DOHH2 (cell line): Measurements from ENCODE around the gene PTPRN2.

Experiments used
- H3F3A ChIP-seq: fragments of 200-600 bp; sonication (generic), shearing (Covaris generic); 2 replicates; pipeline ENCODE4 v1.6.0; 2016; ENCODE audit warnings: antibody characterized with exemption, mild to moderate bottlenecking; ENCODE audit not compliant: control insufficient read depth, insufficient read depth
- H3K27ac ChIP-seq: fragments of 200-600 bp; sonication (generic); 2 replicates; pipeline ENCODE4 v1.5.1; 2014; ENCODE audit warnings: low read depth, mild to moderate bottlenecking, low read length, moderate library complexity
- H3K27me3 ChIP-seq: fragments of 200-600 bp; sonication (generic); 2 replicates; pipeline ENCODE4 v1.6.1; 2014; ENCODE audit warnings: mild to moderate bottlenecking, low read length, mixed read lengths; ENCODE audit not compliant: control insufficient read depth
- H3K36me3 ChIP-seq: fragments of 200-600 bp; sonication (generic); 2 replicates; pipeline ENCODE4 v1.6.1; 2014; ENCODE audit warnings: mild to moderate bottlenecking, low read length, moderate library complexity, mixed read lengths; ENCODE audit not compliant: control insufficient read depth
- H3K4me1 ChIP-seq: fragments of 200-600 bp; sonication (generic); 2 replicates; pipeline ENCODE4 v1.6.1; 2014; ENCODE audit warnings: mild to moderate bottlenecking, low read length, mixed read lengths; ENCODE audit not compliant: control insufficient read depth
- H3K4me2 ChIP-seq: fragments of 200-600 bp; sonication (generic); 2 replicates; pipeline ENCODE4 v1.6.0; 2014; ENCODE audit warnings: mild to moderate bottlenecking, low read length, moderate library complexity
- H3K4me3 ChIP-seq: fragments of 200-600 bp; sonication (generic); 2 replicates; pipeline ENCODE4 v1.5.1; 2014; ENCODE audit warnings: mild to moderate bottlenecking, low read length, mixed read lengths
- H3K79me2 ChIP-seq: fragments of 200-600 bp; sonication (generic); 2 replicates; pipeline ENCODE4 v1.6.1; 2014; ENCODE audit warnings: mild to moderate bottlenecking, low read length, mixed read lengths; ENCODE audit not compliant: control insufficient read depth
- H3K9me2 ChIP-seq: fragments of 200-600 bp; sonication (generic); replicated peaks from 2 replicates; pipeline ENCODE4 v1.6.1; 2014; ENCODE audit warnings: mild to moderate bottlenecking, low read length, mixed read lengths; ENCODE audit not compliant: control insufficient read depth
- H3K9me3 ChIP-seq: fragments of 200-600 bp; sonication (generic); 2 replicates; pipeline ENCODE4 v1.6.1; 2014; ENCODE audit warnings: antibody characterized with exemption, low read length, mixed read lengths; ENCODE audit not compliant: control insufficient read depth, insufficient read depth
- H4K20me1 ChIP-seq: fragments of 200-600 bp; sonication (generic); 2 replicates; pipeline ENCODE4 v1.6.0; 2014; ENCODE audit warnings: low read depth, mild to moderate bottlenecking, antibody characterized with exemption, low read length, moderate library complexity; ENCODE audit not compliant: control insufficient read depth, insufficient read depth
- EZH2phosphoT487 ChIP-seq: fragments of 200-600 bp; sonication (generic); IDR thresholded peaks from 2 replicates; pipeline ENCODE4 v1.6.1; 2017; ENCODE audit warnings: borderline replicate concordance, mild to moderate bottlenecking, antibody characterized with exemption, low read length, moderate library complexity, mixed read lengths
- TF ChIP-seq, protein P1 (sequence below): fragments of 200-600 bp; sonication (generic); IDR thresholded peaks from one replicate; pipeline ENCODE4 v1.5.1; 2014; ENCODE audit warnings: antibody characterized with exemption, mild to moderate bottlenecking, low read depth, low read length; ENCODE audit not compliant: poor library complexity, severe bottlenecking

The PTPRN2 gene

GRCh38 chr7:158216198-158216597 is 371.4 kb downstream of the PTPRN2 start:
- H4K20me1 ChIP-seq = no peaks in the 10 kb centered on the region
- H3K36me3 ChIP-seq = no peaks in the 10 kb centered on the region
- H3F3A ChIP-seq = no peaks in the 10 kb centered on the region
- no peak overlapping the region for H3K27ac ChIP-seq
- no peaks in the 10 kb centered on the region for H3K4me1 ChIP-seq
- no peaks in the 10 kb centered on the region for H3K79me2 ChIP-seq
- no peak overlapping the region for H3K4me3 ChIP-seq
- no peak for TF ChIP-seq EZH2phosphoT487
- TF ChIP-seq, protein P1, sequence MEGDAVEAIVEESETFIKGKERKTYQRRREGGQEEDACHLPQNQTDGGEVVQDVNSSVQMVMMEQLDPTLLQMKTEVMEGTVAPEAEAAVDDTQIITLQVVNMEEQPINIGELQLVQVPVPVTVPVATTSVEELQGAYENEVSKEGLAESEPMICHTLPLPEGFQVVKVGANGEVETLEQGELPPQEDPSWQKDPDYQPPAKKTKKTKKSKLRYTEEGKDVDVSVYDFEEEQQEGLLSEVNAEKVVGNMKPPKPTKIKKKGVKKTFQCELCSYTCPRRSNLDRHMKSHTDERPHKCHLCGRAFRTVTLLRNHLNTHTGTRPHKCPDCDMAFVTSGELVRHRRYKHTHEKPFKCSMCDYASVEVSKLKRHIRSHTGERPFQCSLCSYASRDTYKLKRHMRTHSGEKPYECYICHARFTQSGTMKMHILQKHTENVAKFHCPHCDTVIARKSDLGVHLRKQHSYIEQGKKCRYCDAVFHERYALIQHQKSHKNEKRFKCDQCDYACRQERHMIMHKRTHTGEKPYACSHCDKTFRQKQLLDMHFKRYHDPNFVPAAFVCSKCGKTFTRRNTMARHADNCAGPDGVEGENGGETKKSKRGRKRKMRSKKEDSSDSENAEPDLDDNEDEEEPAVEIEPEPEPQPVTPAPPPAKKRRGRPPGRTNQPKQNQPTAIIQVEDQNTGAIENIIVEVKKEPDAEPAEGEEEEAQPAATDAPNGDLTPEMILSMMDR = no peak
- H3K27me3 ChIP-seq = no peaks in the 10 kb centered on the region
- H3K4me2 ChIP-seq = no peak overlapping the region
- H3K9me2 ChIP-seq = no peaks in the 10 kb centered on the region
- peaks cover 6% of the 10 kb centered on the region; the same call in 1 of the 2 replicates for H3K9me3 ChIP-seq

DNA sequence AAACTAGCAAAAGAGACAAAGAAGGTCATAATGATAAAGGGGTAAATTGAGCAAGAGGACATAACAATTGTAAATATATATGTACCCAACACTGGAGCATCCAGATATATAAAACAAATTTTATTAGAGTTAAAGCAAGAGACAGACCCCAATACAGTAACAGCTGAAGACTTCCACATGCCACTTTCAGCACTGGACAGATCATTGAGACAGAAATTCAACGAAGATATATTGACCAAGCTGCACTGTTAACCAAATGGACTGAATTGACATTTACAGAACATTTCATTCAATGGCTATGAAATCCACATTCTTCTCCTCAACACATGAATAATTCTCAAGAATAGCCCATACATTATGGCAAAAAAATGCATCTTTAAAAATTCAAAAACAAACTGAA is 378.2 kb downstream of the PTPRN2 start:
- no peaks in the 10 kb centered on the region for H4K20me1 ChIP-seq
- no peaks in the 10 kb centered on the region for H3K4me1 ChIP-seq
- no peak overlapping the region for H3K4me3 ChIP-seq
- H3K9me3 ChIP-seq = no peaks in the 10 kb centered on the region; the same call in 1 of the 2 replicates
- H3K27me3 ChIP-seq = no peaks in the 10 kb centered on the region
- H3K9me2 ChIP-seq = no peaks in the 10 kb centered on the region
- H3F3A ChIP-seq = no peaks in the 10 kb centered on the region
- no peak overlapping the region for H3K4me2 ChIP-seq
- H3K36me3 ChIP-seq = no peaks in the 10 kb centered on the region
- TF ChIP-seq EZH2phosphoT487 = no peak
- TF ChIP-seq, protein P1 = no peak
- H3K79me2 ChIP-seq = no peaks in the 10 kb centered on the region
- no peak overlapping the region for H3K27ac ChIP-seq

GRCh38 chr7:158206341-158206740 is 381.3 kb downstream of the PTPRN2 start:
- no peak overlapping the region for H3K4me2 ChIP-seq
- no peak overlapping the region for H3K4me3 ChIP-seq
- no peak overlapping the region for H3K27ac ChIP-seq
- TF ChIP-seq EZH2phosphoT487 = no peak
- TF ChIP-seq, protein P1 = no peak
- no peaks in the 10 kb centered on the region for H3F3A ChIP-seq
- H3K4me1 ChIP-seq = no peaks in the 10 kb centered on the region
- no peaks in the 10 kb centered on the region for H3K9me2 ChIP-seq
- H3K79me2 ChIP-seq = no peaks in the 10 kb centered on the region
- H3K36me3 ChIP-seq = no peaks in the 10 kb centered on the region
- peaks cover 3% of the 10 kb centered on the region; the same call in 1 of the 2 replicates for H3K9me3 ChIP-seq
- H3K27me3 ChIP-seq = no peaks in the 10 kb centered on the region
- no peaks in the 10 kb centered on the region for H4K20me1 ChIP-seq
